WTC11 (cell line): Measurements from ENCODE around the gene MON1A.

Experiments
- AFF4 ChIP-seq: sonication (generic); formaldehyde crosslinking; IDR thresholded peaks from 2 replicates; pipeline ENCODE4 v1.8.1; 2023; ENCODE audit warnings: mild to moderate bottlenecking, missing genetic modification reagents, borderline replicate concordance
- CBFB ChIP-seq: sonication (generic); formaldehyde crosslinking; IDR thresholded peaks from 2 replicates; pipeline ENCODE4 v1.8.1; 2022; ENCODE audit warnings: mild to moderate bottlenecking, low read depth, missing genetic modification reagents
- CTCF ChIP-seq: fragments of 200-600 bp; IDR thresholded peaks from 2 replicates; pipeline ENCODE4 v1.8.0; 2022; ENCODE audit warnings: antibody characterized with exemption
- FOXP4 ChIP-seq: sonication (generic); formaldehyde crosslinking; IDR thresholded peaks from 2 replicates; pipeline ENCODE4 v1.8.0; 2022; ENCODE audit warnings: mild to moderate bottlenecking, missing genetic modification reagents
- MAX ChIP-seq: sonication (generic); formaldehyde crosslinking; IDR thresholded peaks from 2 replicates; pipeline ENCODE4 v1.8.0; 2022; ENCODE audit warnings: mild to moderate bottlenecking, missing genetic modification reagents
- NFYB ChIP-seq: sonication (generic); formaldehyde crosslinking; conservative IDR thresholded peaks from 2 replicates; pipeline ENCODE4 v1.8.0; 2022; ENCODE audit warnings: low read depth, missing genetic modification reagents
- NR2C2 ChIP-seq: sonication (generic); formaldehyde crosslinking; IDR thresholded peaks from 2 replicates; pipeline ENCODE4 v1.8.0; 2022; ENCODE audit warnings: mild to moderate bottlenecking, missing genetic modification reagents
- TEAD4 ChIP-seq: sonication (generic); formaldehyde crosslinking; IDR thresholded peaks from 2 replicates; pipeline ENCODE4 v1.8.0; 2022; ENCODE audit warnings: mild to moderate bottlenecking, missing genetic modification reagents
- ZNF138 ChIP-seq: sonication (generic); formaldehyde crosslinking; conservative IDR thresholded peaks from 2 replicates; pipeline ENCODE4 v1.8.1; 2022; ENCODE audit warnings: mild to moderate bottlenecking, moderate library complexity, missing genetic modification reagents
- ZNF317 ChIP-seq: sonication (generic); formaldehyde crosslinking; IDR thresholded peaks from 2 replicates; pipeline ENCODE4 v1.8.1; 2023; ENCODE audit warnings: low read depth, mild to moderate bottlenecking, moderate library complexity, missing genetic modification reagents, borderline replicate concordance
- ZSCAN18 ChIP-seq: fragments of 250-450 bp; sonication (Bioruptor Pico); IDR thresholded peaks from 2 replicates; pipeline ENCODE4 v2.1.2; 2022; ENCODE audit warnings: mild to moderate bottlenecking, moderate library complexity
- TF ChIP-seq, protein P1 (sequence below): sonication (generic); formaldehyde crosslinking; IDR thresholded peaks from 2 replicates; pipeline ENCODE4 v1.8.1; 2023; ENCODE audit warnings: mild to moderate bottlenecking, missing genetic modification reagents

DNA sequence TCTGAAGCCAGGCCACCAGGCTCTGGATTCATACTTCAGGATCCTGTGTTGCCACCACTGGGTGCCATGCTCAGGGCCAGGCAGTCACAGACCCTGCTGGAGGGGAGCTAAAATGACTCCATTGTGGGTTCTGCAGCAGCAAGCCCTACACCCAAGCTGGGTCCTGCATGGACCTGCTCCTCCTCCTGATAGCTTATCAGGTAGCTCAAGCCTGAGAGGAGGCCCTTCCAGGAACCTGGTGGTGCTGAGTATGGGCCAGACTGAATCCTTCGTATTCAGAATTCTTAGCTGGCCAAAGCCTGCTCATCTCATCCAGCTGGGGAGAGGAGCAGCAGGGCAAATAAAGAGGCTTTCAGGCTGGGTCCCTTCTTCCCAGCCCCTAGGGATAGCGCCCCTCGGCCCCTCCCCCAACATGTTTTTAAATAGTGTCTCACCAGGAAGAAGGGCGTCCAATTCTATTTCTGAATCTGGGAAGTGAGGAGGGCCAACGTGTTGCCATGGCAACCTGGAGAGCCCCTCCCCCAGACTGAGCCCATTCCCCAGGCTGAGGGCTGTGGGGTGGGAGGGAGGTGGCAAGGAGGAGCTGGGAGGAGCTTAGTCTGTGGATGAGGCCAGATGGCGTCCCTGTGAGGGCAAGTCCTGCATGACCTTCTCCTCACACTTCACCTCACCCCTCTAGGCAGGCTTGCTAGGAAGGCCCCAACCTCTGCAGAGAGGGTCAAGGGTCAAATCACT lies 48.9 kb downstream of the MON1A start:
- TF ChIP-seq FOXP4 (CRISPR knock-in tag) (no peak), CTCF (no peak), NFYB (no peak), ZNF317 (no peak), AFF4 (no peak), TEAD4 (CRISPR knock-in tag) (no peak), MAX (CRISPR knock-in tag) (no peak), ZSCAN18 (CRISPR knock-in tag) (0 out of 2 replicates have a peak, but pooled peaks have one; percentile 46), CBFB (CRISPR knock-in tag) (no peak), NR2C2 (no peak), ZNF138 (CRISPR knock-in tag) (no peak)
- TF ChIP-seq, protein P1, sequence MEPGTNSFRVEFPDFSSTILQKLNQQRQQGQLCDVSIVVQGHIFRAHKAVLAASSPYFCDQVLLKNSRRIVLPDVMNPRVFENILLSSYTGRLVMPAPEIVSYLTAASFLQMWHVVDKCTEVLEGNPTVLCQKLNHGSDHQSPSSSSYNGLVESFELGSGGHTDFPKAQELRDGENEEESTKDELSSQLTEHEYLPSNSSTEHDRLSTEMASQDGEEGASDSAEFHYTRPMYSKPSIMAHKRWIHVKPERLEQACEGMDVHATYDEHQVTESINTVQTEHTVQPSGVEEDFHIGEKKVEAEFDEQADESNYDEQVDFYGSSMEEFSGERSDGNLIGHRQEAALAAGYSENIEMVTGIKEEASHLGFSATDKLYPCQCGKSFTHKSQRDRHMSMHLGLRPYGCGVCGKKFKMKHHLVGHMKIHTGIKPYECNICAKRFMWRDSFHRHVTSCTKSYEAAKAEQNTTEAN (CRISPR knock-in tag): no peak
